SK-N-SH (cell line): Measurements from ENCODE around the gene NRL.

Experiments
- CTCF ChIP-seq: fragments of 200-600 bp; sonication (generic); IDR thresholded peaks from 2 replicates; pipeline ENCODE4 v1.6.1; 2017; ENCODE audit warnings: antibody characterized with exemption, mild to moderate bottlenecking, moderate library complexity
- JUND ChIP-seq: IDR thresholded peaks from 2 replicates; pipeline ENCODE4 v1.4.0; 2012
- USF1 ChIP-seq: IDR thresholded peaks from 2 replicates; pipeline ENCODE4 v1.4.0; 2012; ENCODE audit warnings: low read depth, borderline replicate concordance

- no peak for TF ChIP-seq CTCF
- TF ChIP-seq USF1: no peak
- TF ChIP-seq JUND: no peak
Measured at GRCh38 chr14:24119691-24120090, 4.9 kb upstream of the NRL start.
